ENCODE measurements around the gene DNAH14. TPM values are rescaled to one million over a fixed set of nuclear protein-coding genes. Genes with fewer than 3 reads are reported as not detected.

DNAH14 gene
- total RNA-seq, 1 donor = 14.7 TPM

- H3K4me3 ChIP-seq (ENCODE audit: low read depth, low read length) = no peak overlapping the region
- TF ChIP-seq, protein P1, sequence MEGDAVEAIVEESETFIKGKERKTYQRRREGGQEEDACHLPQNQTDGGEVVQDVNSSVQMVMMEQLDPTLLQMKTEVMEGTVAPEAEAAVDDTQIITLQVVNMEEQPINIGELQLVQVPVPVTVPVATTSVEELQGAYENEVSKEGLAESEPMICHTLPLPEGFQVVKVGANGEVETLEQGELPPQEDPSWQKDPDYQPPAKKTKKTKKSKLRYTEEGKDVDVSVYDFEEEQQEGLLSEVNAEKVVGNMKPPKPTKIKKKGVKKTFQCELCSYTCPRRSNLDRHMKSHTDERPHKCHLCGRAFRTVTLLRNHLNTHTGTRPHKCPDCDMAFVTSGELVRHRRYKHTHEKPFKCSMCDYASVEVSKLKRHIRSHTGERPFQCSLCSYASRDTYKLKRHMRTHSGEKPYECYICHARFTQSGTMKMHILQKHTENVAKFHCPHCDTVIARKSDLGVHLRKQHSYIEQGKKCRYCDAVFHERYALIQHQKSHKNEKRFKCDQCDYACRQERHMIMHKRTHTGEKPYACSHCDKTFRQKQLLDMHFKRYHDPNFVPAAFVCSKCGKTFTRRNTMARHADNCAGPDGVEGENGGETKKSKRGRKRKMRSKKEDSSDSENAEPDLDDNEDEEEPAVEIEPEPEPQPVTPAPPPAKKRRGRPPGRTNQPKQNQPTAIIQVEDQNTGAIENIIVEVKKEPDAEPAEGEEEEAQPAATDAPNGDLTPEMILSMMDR (IDR thresholded peaks at IDR 0.05; ENCODE audit: insufficient read depth, low read depth, low read length) = no peak
- no peak for DNase-seq (ENCODE audit: low read depth)
These were observed 426.4 kb downstream of the DNAH14 start for GRCh38 chr1:225355863-225356262.

GRCh38 chr1:225360119-225360518, 430.6 kb downstream of the DNAH14 start:
- TF ChIP-seq, protein P1 (IDR thresholded peaks at IDR 0.05; ENCODE audit: insufficient read depth, low read depth, low read length) = no peak
- no peak overlapping the region for H3K4me3 ChIP-seq (ENCODE audit: low read depth, low read length)
- DNase-seq (ENCODE audit: low read depth) = no peak

GRCh38 chr1:225361176-225361575, 431.7 kb downstream of the DNAH14 start:
- DNase-seq (ENCODE audit: low read depth) = no peak
- no peak overlapping the region for H3K4me3 ChIP-seq (ENCODE audit: low read depth, low read length)
- TF ChIP-seq, protein P1 (IDR thresholded peaks at IDR 0.05; ENCODE audit: insufficient read depth, low read depth, low read length) = no peak

DNA sequence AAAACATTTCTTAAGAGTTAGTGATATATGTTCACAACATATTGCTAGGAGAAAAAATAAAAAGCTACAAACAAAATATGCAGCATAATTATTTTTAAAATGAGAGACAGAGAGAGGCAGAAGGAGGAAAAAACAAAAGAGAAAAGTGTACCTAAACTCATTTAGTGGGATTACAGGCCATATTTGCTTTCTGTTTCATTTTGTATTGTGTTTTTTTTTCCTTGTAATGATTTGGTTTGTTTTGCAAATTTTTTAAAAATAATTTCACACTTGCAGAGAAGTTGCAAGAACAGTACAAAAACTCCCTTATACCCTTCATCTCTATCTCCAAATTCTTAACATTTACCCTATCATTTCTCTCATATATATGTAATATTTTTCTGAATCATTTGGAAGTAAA, 433.3 kb downstream of the DNAH14 start:
- TF ChIP-seq, protein P1 (IDR thresholded peaks at IDR 0.05; ENCODE audit: insufficient read depth, low read depth, low read length) = no peak
- no peak overlapping the region for H3K4me3 ChIP-seq (ENCODE audit: low read depth, low read length)
- no peak for DNase-seq (ENCODE audit: low read depth)

- no peak overlapping the region for H3K4me3 ChIP-seq (ENCODE audit: low read depth, low read length)
- DNase-seq (ENCODE audit: low read depth) = no peak
- TF ChIP-seq, protein P1 (IDR thresholded peaks at IDR 0.05; ENCODE audit: insufficient read depth, low read depth, low read length) = no peak
These were observed 435.0 kb downstream of the DNAH14 start for GRCh38 chr1:225364439-225364838.

- H3K4me3 ChIP-seq (ENCODE audit: low read depth, low read length) = no peak overlapping the region
- DNase-seq (ENCODE audit: low read depth) = no peak
- TF ChIP-seq, protein P1 (IDR thresholded peaks at IDR 0.05; ENCODE audit: insufficient read depth, low read depth, low read length) = no peak
These were observed 436.5 kb downstream of the DNAH14 start for GRCh38 chr1:225366018-225366417.

DNA sequence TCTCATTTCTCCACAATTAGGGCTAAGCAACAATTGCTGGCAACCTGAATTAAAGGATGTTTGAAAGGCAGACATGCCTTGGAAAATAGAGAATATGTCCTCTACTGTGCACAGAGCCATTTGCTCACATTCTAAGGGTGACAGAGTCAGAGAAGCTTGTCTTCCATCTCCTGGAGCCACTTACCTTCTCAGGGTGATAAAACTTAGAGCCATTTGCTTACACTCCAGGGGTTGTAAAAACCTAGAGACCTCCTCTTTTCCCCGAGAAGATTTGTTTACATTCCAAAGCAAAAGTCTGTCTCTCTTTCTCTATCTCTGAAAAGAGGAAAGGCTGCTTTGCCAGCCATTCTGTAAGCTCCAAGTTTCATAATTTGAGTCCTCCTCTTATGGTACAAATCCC, 437.1 kb downstream of the DNAH14 start:
- TF ChIP-seq, protein P1 (IDR thresholded peaks at IDR 0.05; ENCODE audit: insufficient read depth, low read depth, low read length) = no peak
- no peak for DNase-seq (ENCODE audit: low read depth)
- no peak overlapping the region for H3K4me3 ChIP-seq (ENCODE audit: low read depth, low read length)
